Pancreas (tissue), 10 donors: Measurements from ENCODE around the gene DENND4A. TPM values are rescaled to one million over a fixed set of nuclear protein-coding genes. Genes with fewer than 3 reads are reported as not detected.

Experiments used
- ATAC-seq, 4 donors: fragments of 200-7000 bp; cut with Tn5 transposase; one replicate each; pipeline versions ENCODE4 v1.8.0 to v1.9.1; 2020; ENCODE audit warnings: mild to moderate bottlenecking in 4 of 4, moderate library complexity in 4 of 4
- DNase-seq, 6 donors: peaks; one replicate each; pipeline ENCODE4 v3.0.0-alpha.2; 2020
- FAIRE-seq: peaks from 2 replicates; lab custom pipeline; 2012; peaks lifted over from hg19 to GRCh38; lab: Jason Lieb, UNC
- H3K27ac ChIP-seq, 4 donors: fragments of 200-600 bp; sonication (generic); 1 replicate in 3 of 4; 2 replicates in 1 of 4; pipeline versions ENCODE4 v1.5.0 to v1.8.0; 2020
- H3K27me3 ChIP-seq, 4 donors: fragments of 200-600 bp; one replicate each; pipeline ENCODE4 v1.8.0; 2021
- H3K36me3 ChIP-seq, 3 donors: fragments of 200-600 bp; sonication (generic) in 1 of 3; one replicate each; pipeline versions ENCODE4 v1.5.0 to v1.8.0; 2020 to 2021
- H3K4me1 ChIP-seq, 3 donors: fragments of 200-600 bp; one replicate each; pipeline ENCODE4 v1.8.0; 2021
- H3K4me3 ChIP-seq, 4 donors: fragments of 200-600 bp; sonication (generic) in 2 of 4; one replicate each; pipeline versions ENCODE4 v1.5.0 to v1.8.0; 2020 to 2021
- H3K9me3 ChIP-seq, 4 donors: fragments of 200-600 bp; one replicate each; pipeline ENCODE4 v1.8.0; 2021
- WGBS, 2 donors: extraction: QIAGEN DNeasy Blood & Tissue Kit; methylation state at CpG; one replicate each; pipeline ENCODE4 v1.1.7; 2013; 5-methylcytosine and 5-hydroxymethylcytosine counted together
- intact Hi-C, 3 donors: fragments of 100-400 bp; cut with DNase I; formaldehyde crosslinking; loops; one replicate each; pipeline versions ENCODE4 v1.11.1 to v1.14.2; 2022
- polyA plus RNA-seq, 2 donors: library from polyadenylated mRNA; stranded (reverse); fragments of 200-250 nt; gene quantifications; one replicate each; pipeline ENCODE4 v1.2.3, GENCODE V29; 2013
- total RNA-seq, 6 donors: library from RNA; stranded (reverse); fragmentation: NEBNext Ultra II Directional in 4 of 6; extraction: Animal tissue kit (Norgen Biotek cat#: 25700) in 4 of 6; gene quantifications; one replicate each; pipeline versions ENCODE4 v1.2.1 to v1.2.4, GENCODE V29; 2021 to 2023
- TF ChIP-seq, protein P1 (sequence below), 4 donors: fragments of 200-600 bp; sonication (generic) in 3 of 4; IDR thresholded peaks; one replicate each; pipeline versions ENCODE4 v1.5.0 to v1.8.0; 2021; ENCODE audit warnings: antibody characterized with exemption in 4 of 4
- donor health status: healthy with polysubstance abuse.
- donor health status: DM: no; HTN: no; CAD: no; lungs with moderate emphysema.
- donor health status: DM: no; HTN: no; CAD: no.
- donor health status: control.
- donor health status: control.
- donor health status: Bipolar disorder and iron deficiency.
- donor health status: DM: yes; HTN: yes; CAD: no.
- donor health status: DM: no; HTN: no; CAD: no.
- donor health status: DM: no; HTN: no; CAD: no.
- donor health status: DM: yes; HTN: yes; CAD: no.

DENND4A gene
- total and polyA plus RNA-seq, 8 donors = 8.6 to 34.5 (median 26.5) TPM

GRCh38 chr15:65827065-65827464, 35.0 kb upstream of the DENND4A start:
- Histone ChIP-seq H3K27ac (no peak overlapping the region), H3K36me3 (no peaks in the 10 kb centered on the region), H3K9me3 (no peaks in the 10 kb centered on the region), H3K4me1 (peaks cover 6 to 33% (median 13%) of the 10 kb centered on the region in 3 donors), H3K4me3 (no peak overlapping the region), H3K27me3 (no peaks in the 10 kb centered on the region)
- 73 to 83% methylated on average over 3 of the region's 3 CpGs for WGBS, 2 donors
- intact Hi-C loops = loop anchor here in 1 of 3 donors (10.0 kb wide), 1 partner anchor 62 kb away; no protein-coding TSS in a partner anchor
- DNase-seq (no peak), ATAC-seq (no peak), FAIRE-seq (no peak)
- TF ChIP-seq, protein P1, sequence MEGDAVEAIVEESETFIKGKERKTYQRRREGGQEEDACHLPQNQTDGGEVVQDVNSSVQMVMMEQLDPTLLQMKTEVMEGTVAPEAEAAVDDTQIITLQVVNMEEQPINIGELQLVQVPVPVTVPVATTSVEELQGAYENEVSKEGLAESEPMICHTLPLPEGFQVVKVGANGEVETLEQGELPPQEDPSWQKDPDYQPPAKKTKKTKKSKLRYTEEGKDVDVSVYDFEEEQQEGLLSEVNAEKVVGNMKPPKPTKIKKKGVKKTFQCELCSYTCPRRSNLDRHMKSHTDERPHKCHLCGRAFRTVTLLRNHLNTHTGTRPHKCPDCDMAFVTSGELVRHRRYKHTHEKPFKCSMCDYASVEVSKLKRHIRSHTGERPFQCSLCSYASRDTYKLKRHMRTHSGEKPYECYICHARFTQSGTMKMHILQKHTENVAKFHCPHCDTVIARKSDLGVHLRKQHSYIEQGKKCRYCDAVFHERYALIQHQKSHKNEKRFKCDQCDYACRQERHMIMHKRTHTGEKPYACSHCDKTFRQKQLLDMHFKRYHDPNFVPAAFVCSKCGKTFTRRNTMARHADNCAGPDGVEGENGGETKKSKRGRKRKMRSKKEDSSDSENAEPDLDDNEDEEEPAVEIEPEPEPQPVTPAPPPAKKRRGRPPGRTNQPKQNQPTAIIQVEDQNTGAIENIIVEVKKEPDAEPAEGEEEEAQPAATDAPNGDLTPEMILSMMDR (IDR thresholded peaks at IDR 0.05) = no peak

DNA sequence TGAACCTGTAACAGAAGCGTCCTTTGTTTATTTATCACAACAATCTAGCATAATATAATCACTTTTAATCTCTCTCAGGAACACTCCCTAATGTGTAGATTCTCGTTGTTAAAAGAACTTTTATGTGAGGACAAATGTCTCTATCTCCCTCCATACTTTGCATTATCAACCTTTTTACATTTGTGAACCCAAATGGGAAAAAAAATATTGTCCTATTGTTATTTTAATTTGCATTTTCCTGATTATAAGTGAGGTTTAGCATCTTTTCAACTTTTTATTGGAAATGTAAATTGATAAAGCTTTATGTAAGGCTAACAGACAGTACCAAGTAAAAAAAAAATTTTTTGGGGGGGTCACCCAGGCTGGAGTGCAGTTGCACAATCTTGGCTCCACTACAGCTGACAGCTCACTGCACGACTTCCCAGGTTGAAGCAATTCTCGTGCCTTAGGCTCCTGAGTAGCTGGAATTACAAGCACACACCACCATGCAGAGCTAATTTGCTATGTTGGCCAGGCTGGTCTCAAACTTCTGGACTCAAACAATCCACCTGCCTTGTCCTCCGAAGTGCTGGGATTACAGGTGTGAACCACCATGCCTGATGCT, 33.0 kb upstream of the DENND4A start:
- no peaks in the 10 kb centered on the region for H3K36me3 ChIP-seq
- peaks cover 3 to 23% (median 7%) of the 10 kb centered on the region in 3 donors for H3K4me1 ChIP-seq
- intact Hi-C loops = loop anchor here in 1 of 3 donors (10.0 kb wide), 1 partner anchor 60 kb away; no protein-coding TSS in a partner anchor
- H3K9me3 ChIP-seq = no peaks in the 10 kb centered on the region
- ATAC-seq (peak; percentile 25 to 59 (median 32)), DNase-seq (peak in 1 of 6 donors; percentile 38), FAIRE-seq (no peak)
- no peak overlapping the region for H3K4me3 ChIP-seq
- no peak overlapping the region for H3K27ac ChIP-seq
- TF ChIP-seq, protein P1 (IDR thresholded peaks at IDR 0.05) = no peak
- WGBS, 2 donors = 56 to 57% methylated on average over 5 of the region's 5 CpGs
- H3K27me3 ChIP-seq = no peaks in the 10 kb centered on the region

- DNase-seq = peak in 4 of 6 donors; percentile 37 to 68 (median 62)
- FAIRE-seq = no peak
- intact Hi-C loops = loop anchor here in 1 of 3 donors (10.0 kb wide), 1 partner anchor 59 kb away; no protein-coding TSS in a partner anchor
- H3K4me1 ChIP-seq = peaks cover 3 to 14% (median 7%) of the 10 kb centered on the region in 3 donors
- no peaks in the 10 kb centered on the region for H3K36me3 ChIP-seq
- no peaks in the 10 kb centered on the region for H3K27me3 ChIP-seq
- WGBS, 2 donors = 61 to 67% methylated on average over 7 of the region's 7 CpGs
- TF ChIP-seq, protein P1 (IDR thresholded peaks at IDR 0.05) = peak; percentile 24 to 57 (median 39)
- no peaks in the 10 kb centered on the region for H3K9me3 ChIP-seq
- H3K27ac ChIP-seq = no peak overlapping the region
- H3K4me3 ChIP-seq = no peak overlapping the region
- peak; percentile 91 to 98 (median 96) for ATAC-seq
These were observed 32.1 kb upstream of the DENND4A start for GRCh38 chr15:65824031-65824743.

DNA sequence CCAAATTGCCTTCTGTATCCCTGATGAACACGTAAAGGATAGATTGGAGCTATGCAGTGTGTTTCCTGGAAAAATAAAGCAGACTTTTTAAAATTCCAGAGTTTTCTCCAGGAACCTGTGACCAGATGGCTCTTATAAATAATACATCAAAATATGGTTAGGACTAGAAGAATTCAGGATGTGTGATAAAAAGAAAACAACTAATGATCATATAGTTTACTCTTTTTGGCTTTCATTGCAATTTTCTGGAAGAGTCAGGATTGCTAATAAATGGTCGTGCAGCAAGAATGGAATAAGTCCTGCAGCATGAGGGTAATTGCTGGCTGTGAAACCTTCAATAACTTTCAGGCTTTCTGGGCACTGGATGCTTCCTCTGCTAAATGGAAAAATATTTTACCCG, 30.2 kb upstream of the DENND4A start:
- FAIRE-seq = no peak
- 91 to 95% methylated on average over 3 of the region's 3 CpGs for WGBS, 2 donors
- intact Hi-C loops = loop anchor here in 1 of 3 donors (10.0 kb wide), 1 partner anchor 58 kb away; no protein-coding TSS in a partner anchor

More for the DNA sequence above, 30.2 kb upstream of the DENND4A start:
- peaks cover 0 to 8% (median 4%) of the 10 kb centered on the region in 3 donors for H3K4me1 ChIP-seq
- H3K27me3 ChIP-seq = no peaks in the 10 kb centered on the region
- no peak overlapping the region for H3K27ac ChIP-seq
- H3K36me3 ChIP-seq = no peaks in the 10 kb centered on the region
- ATAC-seq (no peak), DNase-seq (no peak)
- H3K4me3 ChIP-seq = no peak overlapping the region
- TF ChIP-seq, protein P1 (IDR thresholded peaks at IDR 0.05) = no peak
- no peaks in the 10 kb centered on the region for H3K9me3 ChIP-seq
